HEK293T (cell line): ENCODE results near the gene MRO.

ENCODE experiments used
- ARNT ChIP-seq: fragments of 450-650 bp; IDR thresholded peaks from 2 replicates; pipeline ENCODE4 v1.6.1; 2017; ENCODE audit warnings: mild to moderate bottlenecking
- BHLHE40 ChIP-seq: fragments of 450-650 bp; IDR thresholded peaks from 2 replicates; pipeline ENCODE4 v1.6.1; 2016; ENCODE audit warnings: mild to moderate bottlenecking, moderate library complexity, borderline replicate concordance
- ELF4 ChIP-seq: fragments of 450-650 bp; IDR thresholded peaks from 2 replicates; pipeline ENCODE4 v1.6.1; 2017; ENCODE audit warnings: antibody characterized with exemption
- FOXA1 ChIP-seq: fragments of 450-650 bp; IDR thresholded peaks from 2 replicates; pipeline ENCODE4 v1.6.1; 2016; ENCODE audit warnings: mild to moderate bottlenecking
- FOXK2 ChIP-seq: fragments of 450-650 bp; IDR thresholded peaks from 2 replicates; pipeline ENCODE4 v1.6.1; 2016; ENCODE audit warnings: mild to moderate bottlenecking
- FOXM1 ChIP-seq: fragments of 450-650 bp; IDR thresholded peaks from 2 replicates; pipeline ENCODE4 v1.6.1; 2017; ENCODE audit warnings: mild to moderate bottlenecking, borderline replicate concordance
- L3MBTL2 ChIP-seq: fragments of 450-650 bp; conservative IDR thresholded peaks from 2 replicates; pipeline ENCODE4 v1.6.1; 2016; ENCODE audit warnings: mild to moderate bottlenecking
- LEF1 ChIP-seq: fragments of 450-650 bp; IDR thresholded peaks from 2 replicates; pipeline ENCODE4 v1.6.1; 2017; ENCODE audit warnings: mild to moderate bottlenecking, borderline replicate concordance
- SP1 ChIP-seq: fragments of 450-650 bp; IDR thresholded peaks from 2 replicates; pipeline ENCODE4 v1.6.1; 2017

DNA sequence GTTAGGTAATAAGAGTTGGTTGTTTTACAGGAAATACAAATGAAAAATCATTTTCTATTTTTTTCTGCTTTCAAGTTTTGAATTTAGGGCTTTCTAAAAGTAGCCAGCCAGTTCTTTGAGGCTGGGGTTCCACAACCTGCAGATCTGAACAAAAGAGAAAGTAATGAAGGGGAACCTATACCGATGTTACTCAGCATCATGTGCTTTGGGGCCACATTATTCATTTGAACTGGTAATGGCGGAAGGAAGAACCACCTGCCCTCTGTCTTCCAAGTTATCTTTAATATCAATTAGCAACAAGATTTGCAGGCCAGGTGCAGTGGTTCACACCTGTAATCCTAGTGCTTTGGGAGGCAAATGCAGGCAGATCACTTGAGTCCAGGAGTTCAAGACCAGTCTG, 12.9 kb upstream of the MRO start:
- TF ChIP-seq SP1 (no peak), FOXM1 (no peak), FOXK2 (no peak), ARNT (no peak), FOXA1 (no peak), LEF1 (no peak), L3MBTL2 (no peak), ELF4 (no peak), BHLHE40 (no peak)
